HepG2 (cell line): ENCODE results near the gene GALNT5. TPM values are rescaled to one million over a fixed set of nuclear protein-coding genes. Genes with fewer than 3 reads are reported as not detected.

Experiments
- ATF4 ChIP-seq, 2 experiments: fragments of 450-650 bp in 1 of 2; sonication (generic) in 1 of 2; formaldehyde crosslinking; IDR thresholded peaks; 2 replicates each; pipeline versions ENCODE4 v1.5.0 to v1.8.0; 2020 to 2022; ENCODE audit warnings: mild to moderate bottlenecking in 1 of 2, missing genetic modification reagents in 1 of 2
- BORCS8-MEF2B ChIP-seq: sonication (generic); formaldehyde crosslinking; IDR thresholded peaks from 2 replicates; pipeline ENCODE4 v1.8.0; 2022; ENCODE audit warnings: mild to moderate bottlenecking, missing genetic modification reagents
- EED ChIP-seq: sonication (generic); formaldehyde crosslinking; IDR thresholded peaks from 2 replicates; pipeline ENCODE4 v1.5.0; 2020; ENCODE audit warnings: mild to moderate bottlenecking, missing genetic modification reagents
- GZF1 ChIP-seq: sonication (generic); formaldehyde crosslinking; IDR thresholded peaks from 2 replicates; pipeline ENCODE4 v1.5.1; 2020; ENCODE audit warnings: mild to moderate bottlenecking, missing genetic modification reagents
- POGK ChIP-seq: sonication (generic); formaldehyde crosslinking; conservative IDR thresholded peaks from 2 replicates; pipeline ENCODE4 v1.8.0; 2022; ENCODE audit warnings: mild to moderate bottlenecking, moderate library complexity, missing genetic modification reagents
- ZNF343 ChIP-seq: sonication (generic); formaldehyde crosslinking; IDR thresholded peaks from 2 replicates; pipeline ENCODE4 v1.4.0; 2020; ENCODE audit warnings: mild to moderate bottlenecking, missing genetic modification reagents
- ZNF556 ChIP-seq: sonication (generic); formaldehyde crosslinking; IDR thresholded peaks from 2 replicates; pipeline ENCODE4 v1.4.0; 2020; ENCODE audit warnings: mild to moderate bottlenecking, missing genetic modification reagents, borderline replicate concordance
- ZNF614 ChIP-seq: IDR thresholded peaks from 2 replicates; pipeline ENCODE4 v1.6.1; 2018; ENCODE audit warnings: missing biosample characterization, missing genetic modification reagents, inconsistent platforms, borderline replicate concordance
- ZNF740 ChIP-seq: sonication (generic); formaldehyde crosslinking; IDR thresholded peaks from 2 replicates; pipeline ENCODE4 v1.4.0; 2020; ENCODE audit warnings: missing genetic modification reagents
- polyA plus RNA-seq, 8 experiments: library from polyadenylated mRNA; depleted of rRNA in 3 of 8; stranded (reverse) in 7 of 8; unstranded in 1 of 8; fragments of >200 nt; fragmentation: Illumina TruSeq in 4 of 8; extraction: Trizol in 4 of 8; gene quantifications; 2 replicates each; pipeline versions ENCODE4 v1.2.1 to v1.2.3, GENCODE V29; 2011 to 2016; ENCODE audit warnings: low read depth in 4 of 8, missing spikeins in 1 of 8, mixed read lengths in 1 of 8; ENCODE audit not compliant: insufficient read depth in 1 of 8
- total RNA-seq, 5 experiments: library from RNA; depleted of rRNA; stranded (reverse); fragments of >200 nt; fragmentation: Illumina TruSeq; extraction: Trizol; gene quantifications; 2 replicates each; pipeline ENCODE4 v1.2.3, GENCODE V29; 2016; ENCODE audit warnings: low read depth in 1 of 5
- TF ChIP-seq, protein P1 (sequence below): sonication (generic); formaldehyde crosslinking; IDR thresholded peaks from 2 replicates; pipeline ENCODE4 v1.4.0; 2020; ENCODE audit warnings: missing genetic modification reagents, borderline replicate concordance
- TF ChIP-seq, protein P2 (sequence below), 2 experiments: sonication (generic) in 1 of 2; formaldehyde crosslinking in 1 of 2; IDR thresholded peaks; 2 replicates each; pipeline versions ENCODE4 v1.5.1 to v1.6.1; 2011 to 2020; ENCODE audit warnings: borderline replicate concordance in 1 of 2, low read depth in 1 of 2, low read length in 1 of 2, mild to moderate bottlenecking in 1 of 2, missing genetic modification reagents in 1 of 2, moderate library complexity in 1 of 2

The GALNT5 gene
- total and polyA plus RNA-seq, 2 of the 13 experiments (the other 11 are each of a cell fraction or from before 2014, with no cell fraction given): not detected

DNA sequence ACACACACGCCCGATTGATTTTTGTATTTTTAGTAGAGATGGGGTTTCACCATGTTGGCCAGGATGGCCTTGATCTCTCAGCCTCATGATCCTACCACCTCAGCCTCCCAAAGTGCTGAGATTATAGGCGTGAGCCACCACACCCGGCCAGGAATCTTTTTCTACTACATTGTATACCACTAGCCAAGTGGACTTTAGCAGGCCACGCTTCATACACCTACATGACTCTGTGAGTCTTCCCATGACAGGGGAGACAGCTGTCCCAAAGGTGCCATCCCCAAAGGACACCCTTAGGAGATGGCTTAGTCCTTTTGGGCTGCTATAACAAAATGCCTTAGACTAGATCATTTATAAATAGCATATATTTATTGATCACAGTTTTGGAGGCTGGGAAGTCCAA, 35.3 kb downstream of the GALNT5 start (continued):
- TF ChIP-seq ZNF740 (CRISPR knock-in tag) (no peak), EED (CRISPR knock-in tag) (no peak), GZF1 (CRISPR knock-in tag) (no peak), BORCS8-MEF2B (no peak), ZNF556 (CRISPR knock-in tag) (no peak), POGK (CRISPR knock-in tag) (no peak), ZNF614 (CRISPR knock-in tag) (no peak), ZNF343 (CRISPR knock-in tag) (no peak), ATF4 (CRISPR knock-in tag; IDR thresholded peaks at IDR 0.05) (no peak)
- TF ChIP-seq, protein P1, sequence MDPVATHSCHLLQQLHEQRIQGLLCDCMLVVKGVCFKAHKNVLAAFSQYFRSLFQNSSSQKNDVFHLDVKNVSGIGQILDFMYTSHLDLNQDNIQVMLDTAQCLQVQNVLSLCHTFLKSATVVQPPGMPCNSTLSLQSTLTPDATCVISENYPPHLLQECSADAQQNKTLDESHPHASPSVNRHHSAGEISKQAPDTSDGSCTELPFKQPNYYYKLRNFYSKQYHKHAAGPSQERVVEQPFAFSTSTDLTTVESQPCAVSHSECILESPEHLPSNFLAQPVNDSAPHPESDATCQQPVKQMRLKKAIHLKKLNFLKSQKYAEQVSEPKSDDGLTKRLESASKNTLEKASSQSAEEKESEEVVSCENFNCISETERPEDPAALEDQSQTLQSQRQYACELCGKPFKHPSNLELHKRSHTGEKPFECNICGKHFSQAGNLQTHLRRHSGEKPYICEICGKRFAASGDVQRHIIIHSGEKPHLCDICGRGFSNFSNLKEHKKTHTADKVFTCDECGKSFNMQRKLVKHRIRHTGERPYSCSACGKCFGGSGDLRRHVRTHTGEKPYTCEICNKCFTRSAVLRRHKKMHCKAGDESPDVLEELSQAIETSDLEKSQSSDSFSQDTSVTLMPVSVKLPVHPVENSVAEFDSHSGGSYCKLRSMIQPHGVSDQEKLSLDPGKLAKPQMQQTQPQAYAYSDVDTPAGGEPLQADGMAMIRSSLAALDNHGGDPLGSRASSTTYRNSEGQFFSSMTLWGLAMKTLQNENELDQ (CRISPR knock-in tag): no peak
- TF ChIP-seq, protein P2, sequence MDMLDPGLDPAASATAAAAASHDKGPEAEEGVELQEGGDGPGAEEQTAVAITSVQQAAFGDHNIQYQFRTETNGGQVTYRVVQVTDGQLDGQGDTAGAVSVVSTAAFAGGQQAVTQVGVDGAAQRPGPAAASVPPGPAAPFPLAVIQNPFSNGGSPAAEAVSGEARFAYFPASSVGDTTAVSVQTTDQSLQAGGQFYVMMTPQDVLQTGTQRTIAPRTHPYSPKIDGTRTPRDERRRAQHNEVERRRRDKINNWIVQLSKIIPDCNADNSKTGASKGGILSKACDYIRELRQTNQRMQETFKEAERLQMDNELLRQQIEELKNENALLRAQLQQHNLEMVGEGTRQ (IDR thresholded peaks at IDR 0.05; ENCODE audit: low read depth, low read length): no peak
- TF ChIP-seq, protein P2 (CRISPR knock-in tag; IDR thresholded peaks at IDR 0.05; ENCODE audit: borderline replicate concordance): no peak
- TF ChIP-seq, all 625 proteins: peak for 0
